Hematopoietic multipotent progenitor cell treated with erythropoietin and hydrocortisone succinate and interleukin-3 and kit ligand, for 4 days (in vitro differentiated cells): ENCODE results near the gene GNPNAT1.
A peak's percentile ranks its signal among the peaks of the same experiment; 100 is the strongest.

ENCODE experiments used
- DNase-seq: peaks from one replicate; pipeline ENCODE4 v3.0.0-alpha.2; 2015

GNPNAT1 gene

DNA sequence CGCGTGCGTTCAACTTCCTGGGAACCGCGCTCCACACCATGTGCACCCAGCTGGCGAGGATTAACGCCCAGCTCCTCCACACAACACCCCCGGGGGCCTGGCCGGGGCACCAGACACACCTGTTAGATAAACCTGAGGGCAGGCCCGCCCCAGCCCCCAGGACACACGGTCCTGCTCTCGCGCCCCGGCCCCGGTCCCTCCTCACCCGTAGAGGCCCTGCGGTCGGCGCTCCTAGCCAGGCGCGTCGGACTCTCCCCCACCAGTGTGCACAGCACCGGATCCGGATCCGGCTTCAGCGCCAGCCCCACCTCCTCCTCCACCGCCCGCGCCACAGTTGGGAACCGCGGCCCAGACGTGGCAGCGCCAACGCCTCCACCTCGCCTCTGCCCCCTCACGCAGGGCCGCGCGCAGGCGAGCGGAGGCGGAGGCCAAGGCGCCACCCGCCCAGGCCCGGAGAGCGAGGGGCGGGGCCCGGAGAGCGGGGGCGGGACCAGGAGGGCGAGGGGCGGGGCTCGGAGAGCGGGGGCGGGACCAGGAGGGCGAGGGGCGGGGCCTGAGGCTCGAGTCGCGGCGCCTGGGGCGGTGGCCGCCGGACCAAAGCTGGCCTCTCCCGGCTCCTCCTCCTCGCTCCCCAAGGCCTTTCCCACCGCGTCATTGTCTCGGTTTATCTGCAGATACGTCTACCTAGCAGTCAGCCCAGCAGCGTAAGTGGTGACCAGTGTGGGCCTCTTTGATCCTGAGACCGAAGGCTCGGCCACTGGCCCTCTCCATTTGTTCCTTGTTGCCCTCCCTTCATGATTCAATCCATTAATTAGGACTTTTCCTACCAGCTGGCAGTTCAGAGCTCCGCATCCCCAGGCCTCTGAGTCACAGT, at the start of gene GNPNAT1:
Gene GNPNAT1, minus strand, starts transcription at position 385 of the 874 bp plus-strand sequence. CDS start 6,957 bp downstream, outside the sequence.
- peak; percentile 97 for DNase-seq

DNA sequence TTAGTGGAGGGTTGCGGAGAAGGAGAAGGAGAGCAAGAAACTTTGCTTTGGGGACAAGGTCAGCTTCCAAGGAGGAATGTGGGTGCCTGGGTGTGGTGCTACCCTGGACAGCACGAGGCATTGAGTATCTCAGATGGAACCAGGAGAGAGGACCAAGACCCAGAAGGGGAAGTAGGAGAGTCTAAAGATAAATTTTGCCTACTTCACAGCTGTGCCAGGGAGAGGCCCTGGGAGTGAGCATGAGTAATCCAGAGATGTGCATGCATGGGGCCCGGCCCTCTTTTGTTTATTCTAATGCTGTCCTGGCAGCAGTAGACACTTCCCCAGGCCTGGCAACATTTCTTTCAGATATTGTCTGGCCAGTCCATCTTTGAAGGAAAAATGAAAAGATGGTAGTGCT, 49.5 kb upstream of the GNPNAT1 start:
- peak; percentile 29 for DNase-seq

DNA sequence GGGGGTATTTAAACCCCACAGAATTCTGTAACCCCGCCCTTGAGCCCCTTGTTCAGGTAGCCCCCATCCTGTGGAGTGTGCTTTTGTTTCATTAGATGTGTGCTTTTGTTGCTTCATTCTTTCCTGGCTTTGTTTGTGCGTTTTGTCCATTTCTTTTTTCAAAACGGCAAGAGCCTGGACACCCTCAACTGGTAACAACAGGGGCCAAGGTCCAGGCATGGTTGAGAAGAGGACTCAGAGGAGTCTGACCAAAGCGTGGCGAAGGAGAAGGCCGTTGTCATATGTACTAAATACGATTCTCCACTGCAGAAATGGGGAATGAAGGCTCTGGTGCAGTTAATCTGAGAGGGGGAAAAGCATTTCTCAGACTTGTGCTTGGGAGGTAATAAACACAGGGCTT, 46.0 kb upstream of the GNPNAT1 start:
- DNase-seq = no peak

DNA sequence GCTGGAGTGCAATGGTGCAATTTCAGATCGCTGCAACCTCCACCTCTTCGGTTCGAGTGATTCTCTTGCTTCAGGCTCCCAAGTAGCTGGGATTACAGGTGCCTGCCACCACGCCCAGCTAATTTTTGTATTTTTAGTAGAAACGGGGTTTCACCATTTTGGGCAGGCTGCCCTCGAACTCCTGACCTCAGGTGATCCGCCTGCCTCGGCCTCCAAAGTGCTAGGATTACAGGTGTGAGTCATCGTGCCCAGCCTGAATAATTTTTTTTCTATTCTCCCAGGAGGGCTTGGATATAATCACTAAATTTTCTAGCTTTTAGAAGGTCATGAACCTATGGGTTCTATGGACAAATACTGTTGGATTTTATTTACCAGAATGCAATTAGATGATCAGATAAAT, 44.7 kb upstream of the GNPNAT1 start:
- no peak for DNase-seq

DNA sequence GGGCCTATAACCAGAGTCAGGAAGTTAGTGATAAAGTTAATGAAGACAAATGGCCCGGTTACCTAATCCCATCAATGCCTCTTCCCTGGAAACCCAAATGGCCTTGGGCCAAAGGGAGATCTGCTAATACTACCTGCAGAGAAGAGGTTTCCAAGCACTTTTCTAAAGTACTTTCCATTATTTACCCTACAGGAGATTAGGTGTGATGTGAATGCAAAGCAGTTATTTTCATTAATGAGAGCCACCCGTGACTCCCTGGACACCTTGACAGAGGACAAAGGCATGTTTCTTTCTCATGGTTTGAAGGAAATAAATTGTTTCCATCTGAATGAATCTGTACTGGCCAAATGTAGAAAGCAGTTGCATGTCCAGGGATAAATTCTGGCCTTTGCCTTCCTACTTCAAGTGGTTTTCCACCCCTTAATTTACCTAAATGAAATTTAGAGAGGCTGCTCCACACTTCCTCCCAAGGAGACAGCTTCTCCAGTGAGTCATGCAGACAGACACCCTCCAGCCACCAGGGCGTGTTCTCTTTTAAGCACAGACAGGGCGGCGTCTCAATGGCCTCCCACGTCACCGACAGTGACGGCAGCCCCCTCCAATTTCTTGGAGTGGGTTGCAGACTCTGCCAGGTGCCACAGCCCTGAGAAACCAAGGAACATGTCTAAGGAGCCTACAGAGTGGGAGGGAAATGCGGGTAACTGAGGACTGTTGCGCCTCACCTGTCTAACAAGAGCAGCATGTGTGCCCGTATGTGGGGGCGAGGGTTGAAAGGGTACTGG, 43.9 kb upstream of the GNPNAT1 start:
- peak; percentile 15 for DNase-seq

DNA sequence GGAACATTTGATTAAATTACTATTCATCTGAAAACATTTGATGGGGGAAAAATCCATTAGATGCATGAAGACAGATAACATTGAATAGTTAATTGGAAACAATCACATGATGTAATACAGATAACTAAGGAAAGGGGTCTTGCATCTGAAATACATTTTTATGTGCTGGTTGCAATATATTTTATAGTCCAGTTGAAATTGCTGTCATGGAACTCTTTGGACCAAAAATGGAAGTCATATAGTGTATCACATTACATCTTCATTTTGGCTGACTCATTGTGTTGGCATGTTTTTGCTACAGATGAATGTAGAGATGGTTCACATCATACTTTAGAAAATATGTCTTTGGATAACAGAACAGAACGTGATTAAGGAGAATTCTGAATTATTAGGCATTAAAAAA, 43.0 kb upstream of the GNPNAT1 start:
- no peak for DNase-seq

DNA sequence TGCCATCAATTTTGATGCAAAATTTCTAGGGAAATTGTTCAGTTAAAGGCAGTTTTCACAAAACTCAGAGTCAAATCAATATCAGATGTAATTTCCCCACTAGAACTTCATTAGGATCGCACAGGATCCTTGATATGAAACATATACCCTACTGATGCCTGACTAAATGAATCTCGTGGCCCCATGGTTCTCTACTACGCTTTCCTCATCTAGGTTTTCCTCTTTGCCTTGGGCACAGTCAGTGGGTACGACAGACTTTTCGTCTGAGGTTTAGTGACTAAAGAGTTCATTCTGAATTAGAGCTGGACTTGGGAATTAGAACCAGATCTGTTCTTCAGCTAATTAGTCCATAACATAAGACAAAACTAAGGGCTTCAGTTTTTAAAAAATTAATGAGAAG, 42.5 kb upstream of the GNPNAT1 start:
- no peak for DNase-seq

DNA sequence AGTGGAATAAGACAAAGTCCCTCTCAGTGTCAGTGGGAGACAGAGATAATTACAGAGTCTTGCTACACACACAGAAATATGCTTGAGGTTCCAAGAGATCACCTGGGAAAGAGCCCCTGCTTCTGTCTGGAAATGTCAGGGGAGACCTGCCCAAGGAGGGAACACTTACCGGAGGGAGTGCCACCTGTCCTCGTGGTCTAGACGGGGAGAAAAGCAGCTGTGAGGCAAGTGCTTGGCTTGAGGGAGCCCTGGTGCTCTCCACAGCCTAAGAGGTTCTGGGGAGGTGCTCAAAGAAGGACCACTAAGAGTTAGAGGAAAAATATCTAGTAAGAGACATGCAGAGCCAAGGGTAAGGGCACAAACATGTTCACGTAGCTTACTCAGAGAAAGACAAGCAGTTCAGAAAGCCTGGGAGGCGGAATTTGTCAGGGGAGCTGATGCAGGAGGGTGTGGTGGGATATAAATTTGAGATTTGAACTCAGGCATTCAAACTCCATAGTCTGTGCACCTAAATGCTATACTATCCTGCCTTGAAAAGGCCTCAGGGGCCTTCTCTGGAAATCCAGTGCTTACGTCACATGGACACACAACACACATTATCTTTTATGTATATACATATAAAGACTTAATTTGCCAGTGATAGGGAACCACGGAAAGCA, 38.2 kb upstream of the GNPNAT1 start:
- no peak for DNase-seq

DNA sequence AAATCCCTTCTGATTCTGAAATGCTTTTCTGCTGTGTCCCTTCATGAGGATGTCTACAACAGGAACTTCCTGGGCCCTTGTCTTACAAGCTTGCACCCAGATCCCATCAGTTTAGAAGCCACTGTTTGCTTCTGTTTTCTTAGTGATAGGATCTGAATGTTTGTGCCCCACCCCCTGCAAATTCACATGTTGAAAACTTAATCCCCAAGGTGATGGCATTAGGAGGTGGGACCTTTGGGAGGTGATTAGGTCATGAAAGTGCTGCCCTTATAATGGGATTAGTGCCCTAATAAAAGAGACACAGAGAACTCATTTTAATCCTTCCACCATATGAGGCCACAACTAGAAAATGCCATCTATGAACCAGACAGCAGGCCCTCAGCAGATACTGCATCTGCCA, 36.0 kb upstream of the GNPNAT1 start:
- no peak for DNase-seq

DNA sequence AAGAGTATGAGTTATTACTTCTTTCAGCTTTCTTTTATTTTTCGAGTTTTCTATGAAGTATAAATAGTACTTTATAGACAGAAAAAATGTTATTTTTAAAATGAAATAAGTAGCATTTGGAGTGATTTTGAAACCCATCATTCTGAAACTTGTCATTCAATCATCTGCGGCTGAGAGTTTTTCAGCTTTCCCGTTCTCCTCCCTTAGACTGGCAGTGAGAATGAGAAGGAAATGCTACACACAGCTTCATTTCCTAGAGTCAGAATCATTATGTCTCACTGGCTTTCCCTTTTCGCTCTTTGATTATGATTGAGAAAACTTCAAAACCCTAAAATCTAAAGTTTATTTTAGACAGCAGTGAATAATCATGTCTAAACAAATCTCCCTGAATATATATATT, 33.7 kb upstream of the GNPNAT1 start:
- DNase-seq = no peak

DNA sequence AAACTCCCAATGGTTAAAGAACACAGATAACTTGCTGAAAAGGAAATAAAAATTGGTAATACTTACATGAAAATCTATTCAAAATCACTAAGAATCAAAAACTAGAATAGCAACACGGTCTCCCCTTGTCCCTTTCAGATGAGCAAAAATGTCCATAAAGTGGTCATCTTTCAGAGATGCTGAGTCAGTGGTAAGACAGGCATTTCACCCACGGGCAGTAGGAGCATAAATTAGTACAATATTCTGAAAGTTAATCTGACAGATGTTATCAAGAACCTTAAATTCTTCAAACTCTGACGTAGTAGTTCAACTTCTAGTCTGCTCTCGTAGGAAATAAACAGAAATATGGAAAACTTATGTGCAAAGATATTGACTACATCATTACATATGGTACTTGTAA, 33.1 kb upstream of the GNPNAT1 start:
- DNase-seq = no peak

DNA sequence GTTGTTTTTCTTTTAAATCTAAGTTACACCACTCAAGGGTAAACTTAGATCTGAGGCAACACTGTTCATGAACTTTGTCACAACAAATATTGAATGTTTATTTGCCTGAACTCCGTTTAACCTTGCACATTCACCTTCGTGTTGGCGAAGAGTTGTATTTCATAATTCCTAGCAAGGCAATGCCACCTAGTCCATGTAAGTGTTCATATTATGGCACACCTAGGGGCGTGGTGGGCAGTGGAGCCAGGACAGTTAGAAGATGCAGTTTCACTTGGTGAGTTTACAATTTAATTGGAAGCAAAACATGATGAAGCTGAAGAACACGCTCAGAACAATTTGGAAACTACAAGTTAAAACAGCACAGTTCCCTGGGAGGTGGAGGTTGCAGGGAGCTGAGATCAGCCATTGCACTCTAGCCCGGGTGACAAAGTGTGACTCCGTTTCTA, 30.4 kb upstream of the GNPNAT1 start:
- DNase-seq = no peak

DNA sequence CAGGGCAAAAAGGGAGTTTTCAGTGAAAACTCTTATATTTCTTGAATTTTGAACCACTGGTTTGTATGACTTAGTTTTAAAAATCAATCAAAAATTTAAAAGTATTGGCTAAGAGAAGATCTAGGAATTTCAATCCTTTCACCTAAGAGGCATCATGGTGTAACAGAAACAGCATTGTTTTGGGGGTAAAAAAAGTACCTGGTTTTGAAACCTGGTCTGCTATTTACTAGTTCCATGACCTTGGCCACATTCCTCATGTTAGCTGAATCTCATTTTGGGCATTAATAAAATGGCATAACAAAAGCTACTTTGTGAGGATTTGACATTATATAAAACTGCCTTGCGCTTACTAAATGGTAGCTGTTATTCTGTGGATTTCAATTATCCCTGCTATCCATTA, 16.7 kb upstream of the GNPNAT1 start:
- DNase-seq = no peak

DNA sequence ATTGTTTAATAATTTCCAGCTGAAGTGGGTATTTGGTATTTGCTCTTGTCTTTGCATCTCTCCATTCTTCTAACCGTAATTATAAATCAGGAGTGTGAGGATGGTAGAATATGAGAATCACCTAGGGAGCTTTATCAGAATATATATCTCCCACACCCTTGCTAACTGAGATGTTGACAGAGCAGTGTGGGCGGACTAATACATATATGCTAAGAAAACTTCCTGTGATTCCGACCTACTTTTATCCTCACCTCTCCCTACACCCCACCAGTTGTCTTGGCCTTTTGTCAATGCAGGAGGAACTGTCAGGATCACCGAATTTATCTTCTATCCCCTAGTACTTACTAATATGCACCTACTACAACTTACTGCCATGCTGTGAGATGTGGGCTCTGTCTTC, 14.7 kb upstream of the GNPNAT1 start:
- no peak for DNase-seq

DNA sequence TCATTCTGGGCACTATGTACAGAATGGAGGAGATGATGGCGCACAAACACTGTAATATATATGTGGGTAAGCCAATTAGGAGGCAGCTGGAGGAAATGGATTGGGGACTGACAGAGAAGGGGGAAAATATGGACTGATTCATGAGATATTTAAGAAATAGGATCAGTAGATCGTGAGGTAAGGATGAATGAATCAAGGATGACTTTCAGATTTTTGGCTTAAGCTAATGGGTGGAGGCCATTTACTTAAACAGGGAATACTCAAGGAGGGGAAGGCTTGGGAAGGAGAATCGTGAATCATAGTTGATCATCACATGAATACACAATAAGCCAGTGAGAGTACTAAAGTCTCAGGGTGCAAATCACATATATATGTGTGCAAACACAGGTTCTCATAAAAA, 11.2 kb upstream of the GNPNAT1 start:
- no peak for DNase-seq

DNA sequence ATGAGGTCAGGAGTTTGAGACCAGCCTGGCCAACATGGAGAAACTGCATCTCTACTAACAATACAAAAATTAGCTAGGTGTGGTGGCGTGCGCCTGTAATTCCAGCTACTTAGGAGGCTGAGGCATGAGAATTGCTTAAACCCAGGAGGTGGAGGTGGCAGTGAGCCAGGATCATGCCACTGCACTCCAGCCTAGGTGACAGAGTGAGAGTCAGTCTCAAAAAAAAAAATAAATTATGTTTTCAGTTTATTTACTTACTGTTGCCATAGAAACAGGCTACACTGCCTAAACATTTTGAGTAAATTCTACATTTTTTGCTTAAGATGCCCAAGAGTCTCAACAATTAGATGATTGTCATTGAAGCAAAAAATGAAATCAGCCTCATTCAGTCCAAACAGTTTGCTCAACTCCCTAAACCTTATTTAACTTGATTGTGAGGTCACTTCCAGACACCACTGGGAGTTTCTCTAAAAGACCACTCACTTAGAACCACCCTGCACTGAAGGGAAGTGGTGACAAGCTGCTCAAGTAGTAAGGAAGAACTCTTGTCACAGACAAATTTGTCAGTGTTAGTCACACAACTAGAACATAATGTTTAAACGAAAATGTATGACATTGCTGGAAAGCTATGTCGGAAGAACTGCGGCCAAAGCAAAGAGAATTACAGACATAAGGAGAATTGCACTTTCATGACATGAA, 9.8 kb upstream of the GNPNAT1 start:
- DNase-seq = peak; percentile 61

DNA sequence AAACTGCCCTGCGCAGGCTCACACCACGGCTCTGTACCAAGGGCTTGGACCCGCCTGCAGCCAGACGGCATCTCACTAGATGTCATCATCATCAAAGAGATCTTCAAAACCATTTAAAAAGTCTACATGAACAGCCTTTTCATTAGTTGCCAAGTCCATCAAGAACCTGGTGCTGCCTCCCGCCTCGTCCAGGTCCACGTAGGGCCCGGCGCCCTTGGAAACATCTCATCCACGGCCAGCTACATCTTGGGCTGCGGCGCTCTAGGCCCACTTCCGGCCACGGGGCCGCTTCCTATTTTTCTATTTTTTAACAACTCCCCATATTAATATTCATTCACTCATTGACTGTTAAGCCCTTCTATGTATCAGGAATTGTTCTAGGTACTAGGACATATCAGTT, 7.4 kb upstream of the GNPNAT1 start:
- DNase-seq = no peak

DNA sequence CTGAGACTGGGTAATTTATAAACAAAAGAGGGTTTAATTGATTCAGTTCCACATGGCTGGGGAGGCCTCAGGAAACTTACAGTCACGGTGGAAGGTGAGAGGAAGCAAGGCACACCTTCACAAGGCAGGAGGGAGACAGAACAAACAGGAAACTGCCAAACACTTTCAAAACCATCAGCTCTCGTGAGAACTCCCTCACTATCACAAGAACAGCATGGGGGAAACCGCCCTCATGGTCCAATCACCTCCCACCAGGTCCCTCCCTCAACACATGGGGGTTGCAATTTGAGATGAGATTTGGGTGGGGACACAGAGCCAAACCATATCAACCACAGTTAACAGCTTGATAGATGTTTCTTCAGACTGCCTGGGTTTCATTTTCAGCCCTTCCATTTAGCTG, 6.2 kb upstream of the GNPNAT1 start:
- no peak for DNase-seq

DNA sequence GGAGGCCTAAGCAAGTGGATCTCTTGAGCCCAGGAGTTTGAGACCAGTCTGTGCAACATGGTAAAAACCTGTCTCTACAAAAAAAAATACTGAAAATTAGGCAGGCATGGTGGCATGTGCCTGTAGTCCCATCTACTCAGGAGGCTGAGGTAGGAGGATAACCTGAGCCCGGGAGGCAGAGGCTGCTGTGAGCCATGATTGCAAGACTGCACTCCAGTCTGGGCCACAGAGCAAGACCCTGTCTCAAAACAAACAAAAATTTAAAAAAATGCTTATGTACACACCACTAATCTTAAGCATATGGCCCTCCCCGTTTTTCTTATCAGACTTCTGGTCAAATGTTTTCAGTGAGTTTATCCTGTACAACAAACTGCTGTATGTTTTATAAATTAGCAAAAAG, 1.7 kb upstream of the GNPNAT1 start:
- no peak for DNase-seq

DNA sequence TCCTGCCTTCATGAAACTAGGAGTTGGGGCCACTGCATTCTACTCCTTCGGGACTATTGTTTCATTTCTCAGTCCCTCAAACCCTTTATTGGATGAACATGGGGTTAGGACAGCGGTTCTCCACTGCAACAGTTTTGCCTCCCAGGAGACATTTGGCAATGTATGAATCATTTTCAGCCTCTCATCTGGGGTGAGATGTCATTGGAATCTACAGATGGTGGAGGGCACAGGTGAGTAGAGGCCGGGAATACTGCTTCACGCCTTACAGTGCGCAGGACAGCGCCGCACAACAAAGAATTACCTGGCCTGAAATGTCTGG, 649 bp upstream of the GNPNAT1 start:
- DNase-seq = no peak

DNA sequence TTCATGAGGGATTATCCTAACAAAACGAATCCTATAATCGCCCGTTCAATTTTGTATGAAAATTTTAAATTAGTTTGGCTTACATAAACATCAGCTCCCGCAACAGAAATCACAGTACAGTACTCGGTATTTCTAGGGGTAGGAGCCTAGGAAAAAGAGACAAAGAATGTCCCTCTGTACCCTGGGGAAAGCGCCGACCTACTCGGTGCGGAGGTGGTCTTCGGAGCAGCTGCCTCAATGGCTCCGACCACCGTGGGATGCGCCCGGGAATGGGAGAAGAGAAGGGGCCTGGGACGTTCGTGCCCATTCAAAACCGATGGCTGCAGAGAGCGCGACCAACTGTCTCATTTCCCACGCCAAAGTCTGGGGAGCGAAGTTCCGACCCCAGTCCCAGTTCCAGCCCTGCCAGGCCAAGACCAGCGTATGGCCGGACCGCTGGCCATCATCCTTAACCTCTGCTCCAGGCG, 618 bp downstream of the GNPNAT1 start:
- DNase-seq = no peak

DNA sequence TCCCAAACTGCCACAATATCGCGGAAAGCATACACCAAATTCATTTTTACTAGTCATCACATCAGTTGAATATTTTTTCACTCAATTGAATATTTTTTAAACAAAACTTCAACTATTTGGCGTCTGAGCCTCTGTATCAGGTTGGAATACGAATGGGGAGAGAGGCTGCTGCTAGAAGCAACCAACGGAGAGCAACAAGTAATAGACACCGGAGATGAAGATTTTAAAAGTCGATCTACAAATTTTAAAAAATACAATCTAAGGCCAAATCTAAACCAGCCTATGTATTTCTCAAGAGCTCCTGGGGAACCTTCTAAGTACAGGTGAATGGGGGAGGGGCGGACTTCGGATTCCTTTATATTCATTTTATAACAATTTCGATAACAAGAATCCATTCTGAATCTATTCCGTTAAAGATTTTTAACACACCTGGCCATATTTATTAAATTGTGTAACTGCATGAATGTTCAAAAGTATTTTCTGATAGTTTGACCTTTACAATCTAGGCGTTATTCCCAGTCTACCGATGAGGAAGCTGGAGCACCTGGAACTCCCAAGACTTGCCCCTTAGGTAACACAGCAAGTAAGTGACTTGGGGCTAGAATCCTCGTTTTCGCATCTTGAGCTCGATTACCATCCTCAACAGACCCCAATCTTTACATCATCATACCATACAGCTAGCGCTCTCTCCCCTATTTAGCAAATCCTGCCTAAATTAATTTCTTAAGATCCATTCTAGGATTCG, 1.2 kb downstream of the GNPNAT1 start:
- DNase-seq = no peak
